Astrocyte of the hippocampus (primary cell): Measurements from ENCODE around the gene BLMH.
"Not testable (repeated sequence)": the region's sequence is repeated elsewhere in the genome, so short reads cannot be mapped to it uniquely, and the experiment has no call there.

Experiments used
- DNase-seq: peaks from one replicate; pipeline ENCODE4 v3.0.0; 2011; ENCODE audit warnings: low read depth, low spot score

Gene BLMH

DNA sequence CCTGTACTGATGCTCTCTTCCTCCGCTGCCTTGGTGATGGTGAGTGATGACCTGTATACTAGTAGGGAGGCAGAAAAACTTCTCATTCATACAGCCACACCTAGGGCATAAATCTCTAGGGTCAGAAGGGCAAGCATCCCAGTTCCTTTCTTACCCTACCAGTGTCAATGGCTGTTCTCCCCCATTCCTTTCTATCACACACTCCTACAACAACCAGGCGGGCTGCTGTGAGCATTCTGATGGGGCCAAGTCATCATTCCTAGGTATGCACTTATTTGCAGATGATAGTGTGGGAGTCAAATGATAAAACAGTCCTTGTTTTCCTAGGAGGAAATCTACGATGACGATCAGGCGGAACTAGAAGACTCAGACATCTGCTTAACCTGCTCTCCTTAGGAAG, 42.3 kb downstream of the BLMH start:
- no peak for DNase-seq

- DNase-seq = no peak
Observed at GRCh38 chr17:30248786-30249185, 43.0 kb downstream of the BLMH start.

DNA sequence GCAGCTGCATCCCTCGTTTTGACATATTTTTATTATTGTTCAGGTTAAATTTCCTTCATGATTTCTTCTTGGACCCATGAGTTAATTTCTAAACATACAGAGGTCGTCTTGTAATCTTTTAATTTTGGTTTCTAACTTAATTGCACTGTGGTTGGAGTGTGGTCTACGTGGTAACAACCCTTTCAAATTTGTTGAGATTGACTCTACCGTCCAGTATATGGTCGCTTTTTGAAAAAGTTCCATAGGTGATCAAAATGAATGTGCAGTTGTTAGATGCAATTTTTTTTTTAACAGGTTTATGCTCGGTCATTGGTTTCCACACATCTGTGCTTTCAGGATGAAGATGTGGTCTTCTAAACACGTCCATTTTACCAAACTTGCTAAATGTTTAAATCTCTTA, 45.3 kb downstream of the BLMH start:
- no peak for DNase-seq

GRCh38 chr17:30244853-30245385, 46.8 kb downstream of the BLMH start:
- DNase-seq = no peak

DNA sequence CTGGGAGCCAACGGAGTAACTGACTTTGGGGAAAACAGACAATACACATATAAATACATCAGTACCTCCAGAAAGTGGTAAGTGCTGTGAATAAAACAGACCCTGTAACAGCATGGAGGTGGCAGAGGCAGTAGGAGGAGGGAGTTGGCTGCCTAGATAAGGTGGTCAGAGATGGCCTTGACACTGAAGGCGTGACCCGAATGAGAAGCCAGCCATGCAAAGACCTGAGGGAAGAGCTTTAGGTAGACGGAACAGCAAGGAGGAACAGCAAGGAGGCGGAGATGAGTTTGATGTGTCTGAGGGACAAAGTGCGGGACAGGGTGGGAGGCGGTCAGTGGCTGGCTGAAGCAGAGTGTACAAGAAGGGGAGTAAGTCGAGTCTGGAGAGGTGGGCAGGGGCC, 48.2 kb downstream of the BLMH start:
- DNase-seq = no peak

GRCh38 chr17:30243002-30243401, 48.7 kb downstream of the BLMH start:
- DNase-seq = no peak

- DNase-seq = no peak
Observed at GRCh38 chr17:30241051-30241450, 50.7 kb downstream of the BLMH start.

- DNase-seq = no peak
Observed at GRCh38 chr17:30240177-30240576, 51.6 kb downstream of the BLMH start.

DNA sequence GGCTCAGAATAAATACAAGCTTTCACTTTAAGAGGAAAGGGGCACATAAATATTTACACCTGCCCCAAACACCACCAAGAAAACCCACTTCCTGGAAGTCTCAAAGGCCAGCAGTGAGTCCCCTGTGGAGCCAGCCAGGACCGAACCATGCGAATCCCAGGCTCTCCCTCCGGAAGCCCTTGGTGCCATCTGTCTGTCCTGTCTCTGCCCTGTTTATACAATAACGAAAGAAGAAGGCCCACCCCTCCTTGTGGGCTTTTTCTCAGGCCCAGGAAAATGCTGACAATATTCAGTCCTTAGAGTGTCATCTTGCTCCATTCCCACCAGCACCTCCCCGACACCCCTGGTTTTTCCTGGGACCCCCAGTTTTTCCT, 52.7 kb downstream of the BLMH start:
- no peak for DNase-seq

GRCh38 chr17:30238387-30239088, 53.2 kb downstream of the BLMH start:
- DNase-seq = peak; percentile 8

DNA sequence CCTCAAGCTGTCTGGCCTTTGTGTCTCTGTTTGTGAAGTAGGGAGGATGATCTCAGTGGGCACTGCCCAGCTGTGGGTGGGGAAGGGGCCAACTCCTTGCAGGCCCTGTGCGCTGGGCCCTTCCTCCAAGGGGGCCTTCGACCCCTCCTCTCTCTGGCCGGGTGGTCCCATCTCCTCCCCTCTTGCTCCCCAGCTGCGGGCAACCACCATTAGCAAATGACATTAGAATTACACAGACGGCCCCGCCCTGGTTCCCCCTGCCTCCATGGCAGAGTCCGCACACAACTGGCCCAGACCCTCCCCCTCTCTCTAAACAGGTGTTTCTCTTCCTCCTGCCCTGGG, 53.8 kb downstream of the BLMH start:
- DNase-seq = no peak

GRCh38 chr17:30237296-30238002, 54.3 kb downstream of the BLMH start:
- DNase-seq = no peak

- peak; percentile 67 for DNase-seq
Observed at GRCh38 chr17:30236766-30237165, 55.0 kb downstream of the BLMH start.

DNA sequence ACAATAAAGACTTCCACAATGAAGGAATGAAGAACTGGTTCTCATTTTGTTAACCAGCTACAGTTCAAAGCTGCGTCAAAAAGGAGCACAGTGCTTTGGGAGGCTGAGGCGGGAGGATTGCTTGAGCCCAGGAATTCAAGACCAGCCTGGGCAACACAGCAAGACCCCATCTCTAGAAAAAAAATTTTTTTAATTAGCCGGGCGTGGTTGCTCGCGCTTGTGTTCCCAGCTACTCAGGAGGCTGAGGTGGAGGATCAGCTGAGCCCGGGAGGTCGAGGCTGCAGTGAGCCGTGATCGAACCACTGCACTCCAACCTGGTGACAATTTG, 55.5 kb downstream of the BLMH start:
- DNase-seq = no peak

DNA sequence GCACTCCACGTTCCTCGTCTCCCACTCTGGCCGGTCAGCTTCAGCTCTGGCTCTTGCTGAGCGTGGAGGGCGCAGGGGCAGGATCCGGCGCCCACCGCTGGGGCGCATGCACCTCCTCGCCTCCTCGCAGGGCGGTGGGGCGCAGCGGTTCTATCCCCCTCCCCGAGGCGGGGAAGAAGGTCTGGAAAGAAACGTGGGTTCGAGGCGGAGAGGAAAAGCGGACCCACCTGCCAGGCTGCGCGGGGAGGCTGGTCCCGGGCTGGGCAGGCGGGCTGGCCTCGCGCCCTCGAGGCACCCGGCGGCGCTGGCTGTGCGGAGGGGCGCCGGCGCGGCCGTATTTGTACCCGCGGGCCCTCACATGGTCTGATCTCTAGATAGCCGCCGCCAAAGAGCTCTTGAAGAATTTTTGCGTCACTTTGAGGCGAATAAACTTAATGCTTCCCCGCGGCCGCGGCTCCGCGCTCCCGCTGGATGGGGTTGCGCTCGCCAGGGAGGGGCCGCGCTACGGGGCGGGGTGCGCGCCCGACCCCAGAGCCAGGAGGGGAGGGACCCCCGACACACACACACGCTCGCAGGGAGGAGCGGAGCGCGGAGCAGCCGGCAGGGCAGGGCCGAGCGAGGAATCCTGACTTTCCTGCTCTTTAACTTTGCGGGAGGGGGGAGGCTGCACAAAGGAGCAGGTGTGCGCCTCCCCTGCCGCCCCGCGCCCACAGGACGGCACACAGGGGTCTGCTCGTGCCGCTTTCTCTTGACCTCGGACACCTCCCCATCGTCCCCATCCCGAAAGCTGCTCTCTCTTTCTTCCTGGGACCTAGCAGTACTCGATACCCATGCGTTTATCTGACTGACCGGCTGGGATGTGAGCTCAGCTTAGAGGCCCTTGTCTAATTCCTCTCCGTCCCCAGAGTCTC, 56.1 kb downstream of the BLMH start, which contains the start of gene SLC6A4:
TSS of gene SLC6A4 (minus strand) at position 312 of the 911 bp plus-strand sequence. CDS start 13,739 bp downstream, outside the sequence.
- peak; percentile 47 for DNase-seq

GRCh38 chr17:30234964-30235363, 56.8 kb downstream of the BLMH start:
- DNase-seq = peak; percentile 12

GRCh38 chr17:30234296-30234695, 57.4 kb downstream of the BLMH start:
- no peak for DNase-seq

DNA sequence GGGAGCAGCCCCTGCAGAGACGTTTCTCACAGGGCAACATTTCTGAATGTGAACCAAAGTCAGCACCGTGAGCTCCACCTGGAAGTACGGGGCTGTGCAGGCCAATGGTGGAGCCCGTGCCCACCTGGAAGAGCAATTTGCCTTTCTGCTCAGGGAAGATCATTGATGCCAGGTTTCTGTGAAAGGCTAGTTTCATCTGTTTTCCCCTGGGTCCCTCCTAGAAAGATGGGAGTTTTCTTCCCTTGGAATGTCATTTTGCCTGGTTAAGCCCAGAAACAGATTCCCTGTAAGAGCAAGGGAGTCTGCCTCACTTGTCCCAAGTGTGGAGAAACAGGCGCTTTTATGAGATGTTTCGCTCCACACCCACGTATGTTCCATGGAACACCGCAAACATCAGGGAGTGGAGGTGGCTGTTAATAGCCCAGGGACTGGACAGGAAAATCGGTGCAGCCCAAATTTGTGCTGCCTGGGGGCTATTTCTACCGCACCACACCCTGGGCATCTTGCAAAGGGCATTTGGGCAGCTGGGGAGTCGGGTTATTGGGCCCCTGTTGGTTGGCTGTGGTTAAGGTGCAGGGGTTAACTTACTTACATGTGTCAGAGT, 58.8 kb downstream of the BLMH start:
- DNase-seq = no peak

- no peak for DNase-seq
Observed at GRCh38 chr17:30232015-30232823, 59.5 kb downstream of the BLMH start.

- DNase-seq = no peak
Observed at GRCh38 chr17:30230596-30231125, 61.1 kb downstream of the BLMH start.

DNA sequence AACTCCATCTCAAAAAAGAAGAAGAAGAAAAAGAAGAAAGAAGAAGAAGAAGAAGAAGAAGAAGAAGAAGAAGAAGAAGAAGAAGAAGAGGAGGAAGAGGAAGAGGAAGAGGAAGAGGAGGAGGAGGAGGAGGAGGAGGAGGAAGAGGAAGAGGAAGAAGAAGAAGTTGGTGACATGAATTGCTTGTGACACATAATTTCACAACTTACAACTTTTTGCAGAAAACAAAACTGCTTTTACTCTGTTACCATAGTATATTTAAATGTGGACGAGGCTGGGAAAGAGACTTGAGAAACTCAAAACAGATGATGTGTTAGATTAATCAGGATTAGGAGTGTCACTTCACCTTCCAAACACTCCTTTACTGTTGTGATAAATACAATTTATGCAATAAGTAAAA, 61.7 kb downstream of the BLMH start:
- DNase-seq = not testable (repeated sequence)
